GM12891 (cell line): ENCODE measurements around the gene PEPD.

Experiments
- PAX5 ChIP-seq: IDR thresholded peaks from 2 replicates; pipeline ENCODE4 v1.6.1; 2011; ENCODE audit warnings: low read length, moderate library complexity, mild to moderate bottlenecking; ENCODE audit not compliant: insufficient read depth, severe bottlenecking
- POLR2A ChIP-seq: IDR thresholded peaks from 2 replicates; pipeline ENCODE4 v1.6.1; 2011; ENCODE audit warnings: low read depth, low read length, control low read depth
- POLR2AphosphoS5 ChIP-seq: IDR thresholded peaks from 2 replicates; pipeline ENCODE4 v1.6.1; 2011; ENCODE audit warnings: low read depth, low read length, control low read depth
- POU2F2 ChIP-seq: IDR thresholded peaks from 2 replicates; pipeline ENCODE4 v1.6.1; 2011; ENCODE audit warnings: low read depth, mild to moderate bottlenecking, control low read depth, low read length, moderate library complexity
- SPI1 ChIP-seq: IDR thresholded peaks from 2 replicates; pipeline ENCODE4 v1.6.1; 2011; ENCODE audit warnings: low read depth, low read length, control low read depth
- TAF1 ChIP-seq: IDR thresholded peaks from 2 replicates; pipeline ENCODE4 v1.6.1; 2011; ENCODE audit warnings: low read depth, low read length, control low read depth

DNA sequence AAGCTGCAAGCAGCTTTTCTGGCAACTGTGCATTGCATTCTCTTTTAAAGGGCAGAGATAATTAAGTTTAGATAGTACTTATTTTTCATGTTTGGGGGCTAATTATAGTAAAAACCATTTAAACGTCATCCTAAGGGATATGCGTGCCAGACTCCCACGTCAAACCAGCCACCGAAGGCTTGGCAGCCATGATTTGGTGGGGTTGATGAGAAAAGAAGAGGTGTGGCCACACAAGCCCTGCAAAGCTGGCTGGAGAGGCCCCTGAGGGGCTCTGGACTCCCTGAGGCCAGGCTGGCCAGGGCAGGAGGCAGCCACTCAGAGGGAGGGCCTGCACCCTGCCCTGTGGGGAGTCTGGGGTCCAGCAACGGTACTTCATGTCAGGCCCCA is 17.5 kb downstream of the PEPD start:
- TF ChIP-seq POLR2A (no peak), POLR2AphosphoS5 (no peak), SPI1 (no peak), PAX5 (no peak), TAF1 (no peak), POU2F2 (no peak)
